SK-N-SH (cell line): ENCODE results near the gene ZC3H12A.

Source experiments
- EP300 ChIP-seq, 2 experiments: IDR thresholded peaks; 2 replicates each; pipeline versions ENCODE4 v1.4.0 to v1.6.1; 2012; ENCODE audit warnings: borderline replicate concordance in 1 of 2, low read depth in 1 of 2, low read length in 1 of 2
- EZH2phosphoT487 ChIP-seq: fragments of 200-600 bp; sonication (generic); IDR thresholded peaks from 2 replicates; pipeline ENCODE4 v1.6.1; 2017; ENCODE audit warnings: low read depth, mixed run types, mild to moderate bottlenecking, antibody characterized with exemption, moderate library complexity, borderline replicate concordance
- MEF2A ChIP-seq: IDR thresholded peaks from 2 replicates; pipeline ENCODE4 v1.4.0; 2012; ENCODE audit warnings: low read depth, borderline replicate concordance
- RAD21 ChIP-seq: IDR thresholded peaks from 2 replicates; pipeline ENCODE4 v1.6.1; 2012; ENCODE audit warnings: mild to moderate bottlenecking, low read length
- RFX5 ChIP-seq: IDR thresholded peaks from 2 replicates; pipeline ENCODE4 v1.6.1; 2012; ENCODE audit warnings: mild to moderate bottlenecking, improper control_type of control experiment, low read length
- SMC3 ChIP-seq: IDR thresholded peaks from 2 replicates; pipeline ENCODE4 v1.6.1; 2012; ENCODE audit warnings: low read depth, low read length, improper control_type of control experiment
- TAF1 ChIP-seq: IDR thresholded peaks from 2 replicates; pipeline ENCODE4 v1.6.1; 2012; ENCODE audit warnings: low read depth, mild to moderate bottlenecking, low read length, moderate library complexity, borderline replicate concordance
- TF ChIP-seq, protein P1 (sequence below): fragments of 200-600 bp; sonication (generic); IDR thresholded peaks from 2 replicates; pipeline ENCODE4 v1.6.1; 2017; ENCODE audit warnings: antibody characterized with exemption, mild to moderate bottlenecking, moderate library complexity
- TF ChIP-seq, protein P2 (sequence below): IDR thresholded peaks from 2 replicates; pipeline ENCODE4 v1.4.0; 2012; ENCODE audit warnings: low read depth
- TF ChIP-seq, protein P3 (sequence below): IDR thresholded peaks from 2 replicates; pipeline ENCODE4 v1.6.1; 2012; ENCODE audit warnings: mild to moderate bottlenecking, low read depth, low read length, moderate library complexity

- TF ChIP-seq, protein P1, sequence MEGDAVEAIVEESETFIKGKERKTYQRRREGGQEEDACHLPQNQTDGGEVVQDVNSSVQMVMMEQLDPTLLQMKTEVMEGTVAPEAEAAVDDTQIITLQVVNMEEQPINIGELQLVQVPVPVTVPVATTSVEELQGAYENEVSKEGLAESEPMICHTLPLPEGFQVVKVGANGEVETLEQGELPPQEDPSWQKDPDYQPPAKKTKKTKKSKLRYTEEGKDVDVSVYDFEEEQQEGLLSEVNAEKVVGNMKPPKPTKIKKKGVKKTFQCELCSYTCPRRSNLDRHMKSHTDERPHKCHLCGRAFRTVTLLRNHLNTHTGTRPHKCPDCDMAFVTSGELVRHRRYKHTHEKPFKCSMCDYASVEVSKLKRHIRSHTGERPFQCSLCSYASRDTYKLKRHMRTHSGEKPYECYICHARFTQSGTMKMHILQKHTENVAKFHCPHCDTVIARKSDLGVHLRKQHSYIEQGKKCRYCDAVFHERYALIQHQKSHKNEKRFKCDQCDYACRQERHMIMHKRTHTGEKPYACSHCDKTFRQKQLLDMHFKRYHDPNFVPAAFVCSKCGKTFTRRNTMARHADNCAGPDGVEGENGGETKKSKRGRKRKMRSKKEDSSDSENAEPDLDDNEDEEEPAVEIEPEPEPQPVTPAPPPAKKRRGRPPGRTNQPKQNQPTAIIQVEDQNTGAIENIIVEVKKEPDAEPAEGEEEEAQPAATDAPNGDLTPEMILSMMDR: no peak
- TF ChIP-seq RFX5: no peak
- no peak for TF ChIP-seq TAF1
- TF ChIP-seq SMC3: no peak
- TF ChIP-seq EZH2phosphoT487: no peak
- TF ChIP-seq MEF2A: no peak
- TF ChIP-seq RAD21: no peak
- TF ChIP-seq, protein P2, sequence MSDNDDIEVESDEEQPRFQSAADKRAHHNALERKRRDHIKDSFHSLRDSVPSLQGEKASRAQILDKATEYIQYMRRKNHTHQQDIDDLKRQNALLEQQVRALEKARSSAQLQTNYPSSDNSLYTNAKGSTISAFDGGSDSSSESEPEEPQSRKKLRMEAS: no peak
- no peak for TF ChIP-seq EP300 (IDR thresholded peaks at IDR 0.05; ENCODE audit: borderline replicate concordance in 1 of 2, low read depth in 1 of 2, low read length in 1 of 2)
- TF ChIP-seq, protein P3, sequence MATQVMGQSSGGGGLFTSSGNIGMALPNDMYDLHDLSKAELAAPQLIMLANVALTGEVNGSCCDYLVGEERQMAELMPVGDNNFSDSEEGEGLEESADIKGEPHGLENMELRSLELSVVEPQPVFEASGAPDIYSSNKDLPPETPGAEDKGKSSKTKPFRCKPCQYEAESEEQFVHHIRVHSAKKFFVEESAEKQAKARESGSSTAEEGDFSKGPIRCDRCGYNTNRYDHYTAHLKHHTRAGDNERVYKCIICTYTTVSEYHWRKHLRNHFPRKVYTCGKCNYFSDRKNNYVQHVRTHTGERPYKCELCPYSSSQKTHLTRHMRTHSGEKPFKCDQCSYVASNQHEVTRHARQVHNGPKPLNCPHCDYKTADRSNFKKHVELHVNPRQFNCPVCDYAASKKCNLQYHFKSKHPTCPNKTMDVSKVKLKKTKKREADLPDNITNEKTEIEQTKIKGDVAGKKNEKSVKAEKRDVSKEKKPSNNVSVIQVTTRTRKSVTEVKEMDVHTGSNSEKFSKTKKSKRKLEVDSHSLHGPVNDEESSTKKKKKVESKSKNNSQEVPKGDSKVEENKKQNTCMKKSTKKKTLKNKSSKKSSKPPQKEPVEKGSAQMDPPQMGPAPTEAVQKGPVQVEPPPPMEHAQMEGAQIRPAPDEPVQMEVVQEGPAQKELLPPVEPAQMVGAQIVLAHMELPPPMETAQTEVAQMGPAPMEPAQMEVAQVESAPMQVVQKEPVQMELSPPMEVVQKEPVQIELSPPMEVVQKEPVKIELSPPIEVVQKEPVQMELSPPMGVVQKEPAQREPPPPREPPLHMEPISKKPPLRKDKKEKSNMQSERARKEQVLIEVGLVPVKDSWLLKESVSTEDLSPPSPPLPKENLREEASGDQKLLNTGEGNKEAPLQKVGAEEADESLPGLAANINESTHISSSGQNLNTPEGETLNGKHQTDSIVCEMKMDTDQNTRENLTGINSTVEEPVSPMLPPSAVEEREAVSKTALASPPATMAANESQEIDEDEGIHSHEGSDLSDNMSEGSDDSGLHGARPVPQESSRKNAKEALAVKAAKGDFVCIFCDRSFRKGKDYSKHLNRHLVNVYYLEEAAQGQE: no peak
These were observed 39.5 kb downstream of the ZC3H12A start for GRCh38 chr1:37513795-37514349.
